Measurements from ENCODE around the gene HOOK1.
"Not testable (repeated sequence)": the region's sequence is repeated elsewhere in the genome, so short reads cannot be mapped to it uniquely, and the experiment has no call there.

Gene HOOK1

GRCh38 chr1:59892841-59893811, 78.4 kb downstream of the HOOK1 start:
- no peak for DNase-seq

- no peak for DNase-seq
Measured at GRCh38 chr1:59897165-59897564, 82.4 kb downstream of the HOOK1 start.

- DNase-seq, result no peak
Measured at GRCh38 chr1:59898927-59899326, 84.2 kb downstream of the HOOK1 start.

DNA sequence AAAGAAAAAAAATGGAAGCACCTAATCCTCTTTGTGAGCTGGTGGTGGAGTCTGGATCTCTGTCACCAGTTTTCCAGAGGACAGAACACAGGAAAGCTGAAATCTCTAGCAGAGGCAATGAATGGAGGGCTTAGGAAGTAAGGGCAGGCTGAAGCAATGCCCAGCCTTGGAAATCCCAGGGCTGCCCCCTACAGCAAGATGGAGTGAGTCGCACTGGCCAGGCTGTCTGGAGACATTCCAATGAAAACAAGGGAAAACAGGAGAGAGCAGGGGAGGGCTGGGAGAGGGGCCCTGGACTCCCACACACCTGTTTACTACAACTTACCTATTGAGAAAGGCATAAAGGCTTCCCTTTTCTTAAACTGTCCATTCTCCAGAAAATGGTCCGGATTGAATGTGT, 85.9 kb downstream of the HOOK1 start:
- DNase-seq, result no peak

- DNase-seq, result peak; percentile 8
Measured at GRCh38 chr1:59901770-59902388, 87.1 kb downstream of the HOOK1 start.

DNA sequence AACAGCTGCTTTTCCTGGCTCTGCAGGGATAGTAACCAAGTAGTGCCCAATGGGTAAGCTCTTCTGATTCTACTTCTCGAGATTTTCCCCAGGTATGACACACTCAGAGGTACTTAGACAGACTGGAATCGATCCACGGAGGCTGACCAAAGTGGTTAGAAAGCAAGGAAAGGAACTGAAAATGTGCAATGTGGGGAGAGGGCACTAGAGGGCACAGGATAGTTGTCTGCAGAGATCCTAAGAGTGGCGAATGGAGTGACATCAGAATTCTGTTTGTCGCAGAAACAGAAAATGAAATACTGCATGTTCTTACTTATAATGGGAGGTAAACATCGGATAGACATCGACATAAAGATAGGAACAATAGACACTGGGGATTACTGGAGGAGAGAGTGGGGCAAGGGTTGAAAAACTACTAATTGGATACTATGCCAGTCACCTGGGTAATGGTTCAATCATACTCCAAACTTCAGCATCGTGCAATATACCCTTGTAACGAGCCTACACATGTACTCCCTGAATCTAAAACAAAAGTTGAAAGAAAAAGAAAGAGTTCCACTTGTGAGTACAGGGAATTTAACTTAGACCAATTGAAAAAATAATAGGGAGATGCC, 88.5 kb downstream of the HOOK1 start:
- DNase-seq, result peak; percentile 25

DNA sequence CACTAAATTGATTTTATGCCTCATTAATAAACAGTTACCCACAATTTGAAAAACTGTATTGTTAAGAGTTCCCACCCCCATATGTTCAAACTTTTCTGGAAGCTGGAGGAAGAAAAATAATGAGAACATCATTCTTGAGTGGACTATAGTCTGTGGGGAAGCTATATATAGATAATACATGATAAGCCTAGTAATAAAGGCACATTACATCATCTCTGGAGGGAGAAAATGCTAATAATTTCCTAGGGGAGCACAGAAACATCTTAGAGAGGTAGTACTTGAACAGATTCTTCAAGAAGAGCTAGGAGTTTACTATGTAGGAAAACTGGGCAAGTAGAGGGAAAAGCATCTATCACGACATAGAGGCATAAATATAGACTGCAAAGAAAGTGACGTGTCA, 92.2 kb downstream of the HOOK1 start:
- DNase-seq, result no peak

DNA sequence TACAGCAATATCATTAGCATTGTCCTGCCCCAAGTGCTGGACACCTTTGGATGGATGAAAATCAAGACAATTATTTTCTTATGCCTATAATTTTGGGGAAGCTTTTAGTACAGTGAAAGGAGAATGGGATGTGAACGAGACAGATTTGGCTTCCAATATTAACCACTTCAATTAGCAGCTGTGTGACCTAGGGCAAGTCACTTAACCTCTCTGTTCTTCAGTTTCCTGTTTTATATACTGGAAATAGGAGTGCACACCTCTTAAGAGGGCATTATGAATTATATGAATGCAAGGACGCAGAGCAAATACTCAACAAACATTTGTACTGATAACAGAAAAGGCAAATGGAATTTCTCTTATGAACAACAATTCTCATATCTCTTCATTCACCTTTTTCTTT, 93.3 kb downstream of the HOOK1 start:
- no peak for DNase-seq

GRCh38 chr1:59908682-59909081, 93.9 kb downstream of the HOOK1 start:
- no peak for DNase-seq

DNA sequence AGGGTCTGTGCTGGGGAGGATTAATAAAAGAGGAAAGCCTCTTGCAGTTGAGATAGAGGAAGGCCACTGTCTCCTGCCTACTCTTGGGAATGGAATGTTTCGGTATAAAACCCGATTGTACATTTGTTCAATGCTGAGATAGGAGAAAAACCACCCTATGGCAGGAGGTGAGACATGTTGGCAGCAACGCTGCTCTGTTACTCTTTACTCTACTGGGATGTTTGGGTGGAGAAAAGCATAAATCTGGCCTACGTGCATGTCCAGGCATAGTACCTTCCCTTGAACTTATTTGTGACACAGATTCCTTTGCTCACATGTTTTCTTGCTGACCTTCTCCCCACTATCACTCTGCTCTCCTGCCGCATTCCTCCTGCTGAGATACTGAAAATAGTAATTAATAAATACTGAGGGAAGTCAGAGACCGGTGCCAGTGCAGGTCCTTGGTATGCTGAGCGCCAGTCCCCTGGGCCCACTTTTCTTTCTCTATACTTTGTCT, 100.1 kb downstream of the HOOK1 start:
- DNase-seq, result not testable (repeated sequence)

DNA sequence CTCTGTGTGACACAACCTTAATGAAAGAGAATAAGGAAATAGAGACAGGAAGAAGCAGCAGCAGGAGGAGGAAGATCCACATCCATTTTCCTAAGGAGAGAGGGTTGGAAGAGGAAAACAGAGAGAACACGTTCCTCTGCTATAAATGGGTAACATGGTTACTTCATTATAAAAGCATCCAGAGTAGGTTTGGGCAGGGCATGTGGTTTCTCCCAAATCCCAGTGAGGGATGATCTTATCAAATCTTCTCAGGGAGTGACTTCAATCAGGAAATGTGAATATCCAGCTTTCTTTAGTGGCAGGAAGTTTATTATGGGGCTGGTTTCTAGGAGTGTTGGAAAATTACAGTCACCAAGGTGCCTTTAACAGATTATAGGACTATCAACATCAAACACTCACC, 100.8 kb downstream of the HOOK1 start:
- peak; percentile 4 for DNase-seq

- DNase-seq, result no peak
Measured at GRCh38 chr1:59917026-59917784, 102.5 kb downstream of the HOOK1 start.

- DNase-seq, result no peak
Measured at GRCh38 chr1:59917785-59918180, 103.0 kb downstream of the HOOK1 start.

GRCh38 chr1:59919746-59920145, 105.0 kb downstream of the HOOK1 start:
- no peak for DNase-seq

DNA sequence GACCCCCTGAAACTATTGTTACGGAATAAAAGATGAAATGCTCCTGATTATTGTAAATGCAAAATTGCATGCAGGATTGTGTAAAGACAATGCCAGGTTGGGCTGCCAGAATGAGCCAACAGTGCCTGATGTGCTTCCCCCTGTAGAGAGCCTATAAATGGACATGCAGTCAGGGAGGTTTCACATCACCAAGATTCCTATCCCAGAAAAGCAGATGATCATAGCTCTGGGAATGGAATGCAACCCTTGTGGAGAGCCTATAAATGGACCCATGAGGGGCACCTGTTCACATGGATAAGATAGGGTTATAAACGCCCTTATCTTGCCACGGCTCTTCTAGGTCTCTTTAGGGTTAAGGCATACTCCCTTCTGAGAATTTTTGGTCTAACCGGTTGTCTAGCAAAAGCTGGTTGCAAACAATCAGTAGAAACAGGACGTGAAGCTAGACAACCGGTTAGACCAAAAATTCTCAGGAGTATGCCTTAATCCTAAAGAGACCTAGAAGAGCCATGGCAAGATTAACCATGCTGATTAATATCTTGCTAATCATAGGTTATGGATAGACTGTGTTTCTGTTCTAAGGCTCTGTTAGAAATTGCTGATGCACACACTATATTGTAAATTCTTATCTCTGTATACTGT, 106.6 kb downstream of the HOOK1 start:
- DNase-seq, result not testable (repeated sequence)

- no peak for DNase-seq
Measured at GRCh38 chr1:59924653-59925052, 109.9 kb downstream of the HOOK1 start.

Data from fibroblast of skin of scalp (primary cell).